Lower lobe of right lung (tissue), 2 donors: ENCODE measurements around the gene PSMB2. TPM values are rescaled to one million over a fixed set of nuclear protein-coding genes. Genes with fewer than 3 reads are reported as not detected.

Experiments used
- ATAC-seq, 2 donors: fragments of 200-7000 bp; cut with Tn5 transposase; one replicate each; pipeline ENCODE4 v1.9.1; 2020 to 2022; ENCODE audit warnings: mild to moderate bottlenecking in 2 of 2, moderate library complexity in 2 of 2
- DNase-seq: peaks from one replicate; pipeline ENCODE4 v3.0.0-alpha.2; 2020
- H3K27ac ChIP-seq: fragments of 200-600 bp; one replicate; pipeline ENCODE4 v1.8.0; 2022
- H3K27me3 ChIP-seq: fragments of 200-600 bp; one replicate; pipeline ENCODE4 v1.8.0; 2022; ENCODE audit warnings: low read depth
- H3K36me3 ChIP-seq: fragments of 200-600 bp; one replicate; pipeline ENCODE4 v1.8.0; 2022; ENCODE audit warnings: mild to moderate bottlenecking
- H3K4me1 ChIP-seq: fragments of 200-600 bp; one replicate; pipeline ENCODE4 v1.8.0; 2022
- H3K4me3 ChIP-seq: fragments of 200-600 bp; one replicate; pipeline ENCODE4 v1.8.0; 2022; ENCODE audit warnings: mild to moderate bottlenecking
- H3K9me3 ChIP-seq: fragments of 200-600 bp; one replicate; pipeline ENCODE4 v1.8.0; 2022
- intact Hi-C: fragments of 100-400 bp; cut with DNase I; formaldehyde crosslinking; loops from one replicate; pipeline ENCODE4 v1.11.0; 2022
- total RNA-seq: library from RNA; stranded (reverse); fragmentation: NEBNext Ultra II Directional; extraction: Animal tissue kit (Norgen Biotek cat#: 25700); gene quantifications from one replicate; pipeline ENCODE4 v1.2.1, GENCODE V29; 2021
- TF ChIP-seq, protein P1 (sequence below): fragments of 200-600 bp; IDR thresholded peaks from one replicate; pipeline ENCODE4 v1.8.0; 2022; ENCODE audit warnings: antibody characterized with exemption, mild to moderate bottlenecking
- donor health status: DM: no; HTN: yes; CAD: no; lungs with severe emphysema.

PSMB2 gene
- total RNA-seq, 1 donor from 2014 or later = 44.9 TPM

DNA sequence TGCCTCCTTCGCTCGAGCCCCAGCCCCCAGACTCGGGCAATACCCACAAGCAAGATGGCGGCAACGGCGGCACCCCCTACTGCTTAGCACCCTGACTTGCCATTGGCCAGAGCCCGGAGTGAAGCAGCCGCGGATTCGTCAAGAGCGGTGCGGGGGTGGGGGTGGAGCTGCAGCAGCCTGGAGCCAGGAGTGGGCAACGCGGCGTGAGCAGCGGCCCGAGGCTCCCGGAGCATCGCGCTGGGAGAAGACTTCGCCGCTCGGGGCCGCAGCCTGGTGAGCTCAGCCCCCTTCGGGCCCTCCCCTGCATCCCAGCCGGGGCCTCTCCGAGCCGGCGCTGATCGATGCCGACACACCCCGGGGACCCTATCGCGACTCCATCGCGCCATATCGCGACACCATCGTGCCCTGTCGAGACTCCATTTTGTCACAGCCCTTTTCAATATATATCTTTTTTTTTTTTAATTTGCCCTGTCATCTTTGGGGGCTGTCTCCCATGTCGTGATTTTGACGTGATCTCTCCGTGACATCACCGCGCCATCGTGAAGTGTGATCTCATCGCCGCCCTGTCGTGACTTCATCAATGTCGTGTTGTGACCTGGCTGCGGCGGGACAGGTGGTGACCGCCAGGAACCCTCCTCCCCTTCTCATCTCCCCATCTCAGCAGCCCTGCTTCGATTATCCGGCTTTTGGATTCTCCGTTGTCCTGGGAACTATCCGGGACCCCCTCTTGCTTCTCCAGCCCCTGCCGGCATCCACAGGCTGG is 83.5 kb downstream of the PSMB2 start, which contains the start of gene NCDN:
Gene NCDN (plus strand): TSS at position 189 of the 763 bp plus-strand sequence. CDS start 392 bp downstream, at position 581.
- Histone ChIP-seq H3K36me3 (peaks cover 11% of the 10 kb centered on the region), H3K27ac (peak within 1 kb of the TSS; percentile 96), H3K4me3 (peak within 1 kb of the TSS; percentile 85), H3K4me1 (peaks cover 52% of the 10 kb centered on the region), H3K27me3 (no peaks in the 10 kb centered on the region), H3K9me3 (no peaks in the 10 kb centered on the region)
- ATAC-seq (peak; percentile 95 to 97), DNase-seq (peak; percentile 98)
- TF ChIP-seq, protein P1, sequence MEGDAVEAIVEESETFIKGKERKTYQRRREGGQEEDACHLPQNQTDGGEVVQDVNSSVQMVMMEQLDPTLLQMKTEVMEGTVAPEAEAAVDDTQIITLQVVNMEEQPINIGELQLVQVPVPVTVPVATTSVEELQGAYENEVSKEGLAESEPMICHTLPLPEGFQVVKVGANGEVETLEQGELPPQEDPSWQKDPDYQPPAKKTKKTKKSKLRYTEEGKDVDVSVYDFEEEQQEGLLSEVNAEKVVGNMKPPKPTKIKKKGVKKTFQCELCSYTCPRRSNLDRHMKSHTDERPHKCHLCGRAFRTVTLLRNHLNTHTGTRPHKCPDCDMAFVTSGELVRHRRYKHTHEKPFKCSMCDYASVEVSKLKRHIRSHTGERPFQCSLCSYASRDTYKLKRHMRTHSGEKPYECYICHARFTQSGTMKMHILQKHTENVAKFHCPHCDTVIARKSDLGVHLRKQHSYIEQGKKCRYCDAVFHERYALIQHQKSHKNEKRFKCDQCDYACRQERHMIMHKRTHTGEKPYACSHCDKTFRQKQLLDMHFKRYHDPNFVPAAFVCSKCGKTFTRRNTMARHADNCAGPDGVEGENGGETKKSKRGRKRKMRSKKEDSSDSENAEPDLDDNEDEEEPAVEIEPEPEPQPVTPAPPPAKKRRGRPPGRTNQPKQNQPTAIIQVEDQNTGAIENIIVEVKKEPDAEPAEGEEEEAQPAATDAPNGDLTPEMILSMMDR = no peak
- intact Hi-C loops = loop anchor here (10.0 kb wide), 1 partner anchor 103 kb away; no protein-coding TSS in a partner anchor

DNA sequence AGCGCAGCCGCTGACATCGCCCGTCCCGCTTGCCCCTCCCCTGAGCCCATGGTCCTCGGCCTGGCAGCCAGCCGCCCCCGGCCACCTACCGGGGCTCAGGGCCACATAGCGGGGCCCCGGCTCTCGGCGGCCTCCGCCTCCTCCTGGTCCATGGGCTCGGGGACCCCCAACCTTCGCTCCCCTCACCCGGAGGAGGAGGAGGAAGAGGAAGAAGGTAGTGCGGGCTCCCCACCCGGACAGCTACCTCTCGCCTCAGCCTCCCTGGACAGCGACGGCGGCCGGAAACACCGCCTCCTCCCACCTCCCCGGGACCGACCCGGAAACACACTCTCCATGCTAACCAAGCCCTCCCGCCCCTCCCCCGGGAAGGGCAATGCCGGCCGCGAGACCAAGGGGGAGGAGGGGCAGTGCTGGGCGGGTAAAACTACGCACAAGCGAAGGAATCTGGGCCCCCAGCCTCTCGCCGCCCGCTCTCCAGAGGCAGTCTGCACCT is 84.2 kb downstream of the PSMB2 start, which contains the start of gene KIAA0319L:
Gene KIAA0319L (minus strand): TSS at position 286 of the 493 bp plus-strand sequence. CDS start 2,912 bp downstream, outside the sequence.
- Histone ChIP-seq H3K4me3 (peak within 1 kb of the TSS; percentile 85), H3K9me3 (no peaks in the 10 kb centered on the region), H3K27me3 (no peaks in the 10 kb centered on the region), H3K36me3 (peaks cover 17% of the 10 kb centered on the region), H3K4me1 (peaks cover 52% of the 10 kb centered on the region), H3K27ac (peak within 1 kb of the TSS; percentile 96)
- intact Hi-C loops = loop anchor here (10.0 kb wide), 1 partner anchor 102 kb away; no protein-coding TSS in a partner anchor
- TF ChIP-seq, protein P1 = no peak
- DNase-seq (peak; percentile 92), ATAC-seq (peak; percentile 91 to 92)

DNA sequence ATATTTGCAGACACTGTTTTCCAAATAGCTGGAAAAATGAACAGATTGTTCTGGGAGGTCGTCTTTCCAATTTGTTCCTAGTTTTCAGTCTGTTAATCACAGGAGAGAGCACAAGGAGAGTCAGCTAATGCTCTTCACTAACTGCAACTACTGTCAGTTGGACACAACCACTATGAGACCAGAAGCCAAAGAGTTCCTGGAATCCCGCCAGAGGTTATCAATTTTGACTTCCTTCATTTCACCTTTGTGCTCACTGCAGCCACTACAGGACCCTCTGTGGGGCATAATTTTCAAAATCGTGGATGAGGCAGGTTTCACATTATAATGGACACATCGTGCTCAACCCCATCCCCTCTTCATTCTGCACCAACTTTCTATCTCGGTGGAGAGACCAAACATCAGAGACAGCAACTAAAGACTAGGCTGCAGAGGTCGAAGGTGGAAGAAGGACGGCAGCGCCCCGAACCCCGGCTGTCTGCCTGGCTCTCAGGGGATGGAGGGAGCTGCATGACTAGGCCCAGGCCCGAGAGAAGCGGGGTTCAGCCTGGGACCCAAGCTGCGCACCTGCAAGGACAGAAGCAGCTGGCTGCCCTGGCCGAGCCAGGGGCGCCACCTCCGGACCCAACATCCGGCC is 84.7 kb downstream of the PSMB2 start:
- H3K9me3 ChIP-seq = no peaks in the 10 kb centered on the region
- peaks cover 52% of the 10 kb centered on the region for H3K4me1 ChIP-seq
- peak overlapping the region; percentile 96 for H3K27ac ChIP-seq
- TF ChIP-seq, protein P1 = no peak
- DNase-seq = no peak
- peak overlapping the region; percentile 85 for H3K4me3 ChIP-seq
- H3K36me3 ChIP-seq = peaks cover 23% of the 10 kb centered on the region
- no peak for ATAC-seq
- intact Hi-C loops = loop anchor here (10.0 kb wide), 1 partner anchor 102 kb away; no protein-coding TSS in a partner anchor
- no peaks in the 10 kb centered on the region for H3K27me3 ChIP-seq

DNA sequence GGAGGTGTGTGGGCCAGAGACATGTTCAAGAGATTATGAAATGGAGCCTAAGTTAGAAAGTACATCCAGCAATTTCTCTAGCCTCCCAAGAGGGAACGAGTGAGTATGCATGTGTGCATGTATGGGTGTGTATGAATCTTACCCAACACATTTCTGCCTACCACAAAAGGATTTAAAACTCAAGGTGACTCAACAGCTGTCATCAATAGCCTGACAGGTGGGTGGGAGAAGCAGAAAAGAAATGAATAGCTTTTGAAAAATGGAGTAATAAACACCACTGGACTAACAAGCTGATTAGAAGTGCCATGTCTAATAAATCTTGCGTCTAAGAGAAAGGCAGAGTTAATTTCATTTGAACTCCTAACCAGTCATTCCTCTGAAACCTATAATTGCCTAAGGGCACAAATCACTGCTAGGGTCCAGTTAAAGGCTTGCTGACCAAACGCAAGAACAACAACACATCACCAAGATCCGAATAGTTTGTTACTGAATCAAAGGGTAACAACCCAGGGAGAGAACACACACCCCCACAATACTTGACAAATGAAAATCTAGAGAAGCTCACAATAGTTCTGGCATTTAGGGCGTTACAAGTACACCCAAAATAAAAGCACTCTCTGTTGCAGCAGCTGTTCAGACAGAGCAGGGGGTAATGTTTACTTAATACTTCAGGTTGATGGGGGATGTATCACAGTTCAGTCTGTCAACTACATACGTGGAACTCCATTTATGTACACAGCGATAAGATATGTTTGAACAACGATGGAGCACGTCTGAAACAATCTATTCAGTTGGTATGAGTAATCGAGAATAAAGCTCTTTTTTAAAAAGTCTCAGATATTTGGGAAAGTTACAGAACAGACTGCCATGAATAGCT is 85.5 kb downstream of the PSMB2 start:
- Histone ChIP-seq H3K4me3 (peak overlapping the region; percentile 85), H3K27me3 (no peaks in the 10 kb centered on the region), H3K4me1 (peaks cover 52% of the 10 kb centered on the region), H3K36me3 (peaks cover 31% of the 10 kb centered on the region), H3K9me3 (no peaks in the 10 kb centered on the region), H3K27ac (peak overlapping the region; percentile 96)
- ATAC-seq (peak; percentile 37 to 71), DNase-seq (no peak)
- TF ChIP-seq, protein P1 = no peak
- intact Hi-C loops = loop anchor here (10.0 kb wide), 1 partner anchor 101 kb away; no protein-coding TSS in a partner anchor

DNA sequence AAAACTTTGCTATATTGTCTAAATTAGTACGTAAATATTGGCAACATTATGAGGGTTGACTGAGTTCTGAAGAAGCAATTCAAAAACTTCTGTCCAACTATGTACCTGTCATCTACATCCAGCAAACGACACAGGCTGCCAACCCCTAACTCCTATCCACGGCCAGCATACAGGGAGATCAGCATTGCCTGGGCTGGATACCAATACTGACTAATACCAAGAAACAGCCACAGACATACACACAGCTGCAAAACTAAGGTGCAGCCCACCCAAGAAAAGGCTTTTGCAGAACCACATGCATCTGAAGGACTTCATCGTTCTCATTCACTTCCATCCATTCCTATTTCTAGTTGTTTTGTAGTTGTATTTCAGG is 86.1 kb downstream of the PSMB2 start:
- H3K9me3 ChIP-seq = no peaks in the 10 kb centered on the region
- TF ChIP-seq, protein P1 = no peak
- peaks cover 52% of the 10 kb centered on the region for H3K4me1 ChIP-seq
- intact Hi-C loops = loop anchor here (10.0 kb wide), 1 partner anchor 100 kb away; no protein-coding TSS in a partner anchor
- no peaks in the 10 kb centered on the region for H3K27me3 ChIP-seq
- DNase-seq (no peak), ATAC-seq (no peak)
- H3K27ac ChIP-seq = peak overlapping the region; percentile 96
- peak overlapping the region; percentile 85 for H3K4me3 ChIP-seq
- H3K36me3 ChIP-seq = peaks cover 37% of the 10 kb centered on the region
